Trophoblast cell (in vitro differentiated cells and primary cell): ENCODE data around the gene ABCA13.

Experiments
- DNase-seq, 2 donors: peaks; one replicate each; pipeline ENCODE4 v3.0.0-alpha.2; 2016
- H2AFZ ChIP-seq: 2 replicates; pipeline ENCODE4 v1.6.1; 2013; ENCODE audit warnings: low read length, moderate library complexity, mild to moderate bottlenecking; ENCODE audit not compliant: insufficient read depth, poor library complexity
- H2AK5ac ChIP-seq: 2 replicates; pipeline ENCODE4 v1.6.1; 2013; ENCODE audit warnings: mild to moderate bottlenecking, low read length
- H2BK120ac ChIP-seq: 2 replicates; pipeline ENCODE4 v1.6.1; 2013; ENCODE audit warnings: low read length, mild to moderate bottlenecking, moderate library complexity; ENCODE audit not compliant: insufficient read depth, poor library complexity
- H2BK12ac ChIP-seq: 2 replicates; pipeline ENCODE4 v1.6.1; 2013; ENCODE audit warnings: mild to moderate bottlenecking, low read length, moderate library complexity
- H2BK5ac ChIP-seq: 2 replicates; pipeline ENCODE4 v1.6.1; 2013; ENCODE audit warnings: low read length, low read depth, moderate library complexity, mild to moderate bottlenecking; ENCODE audit not compliant: poor library complexity
- H3K14ac ChIP-seq: 2 replicates; pipeline ENCODE4 v1.6.1; 2013; ENCODE audit warnings: mild to moderate bottlenecking, low read length
- H3K18ac ChIP-seq: 2 replicates; pipeline ENCODE4 v1.6.1; 2013; ENCODE audit warnings: mild to moderate bottlenecking, low read length
- H3K23ac ChIP-seq: 2 replicates; pipeline ENCODE4 v1.6.1; 2013; ENCODE audit warnings: low read length
- H3K27ac ChIP-seq: 2 replicates; pipeline ENCODE4 v1.5.1; 2013; ENCODE audit warnings: low read depth, mild to moderate bottlenecking, inconsistent platforms, low read length, moderate library complexity
- H3K27me3 ChIP-seq: 2 replicates; pipeline ENCODE4 v1.6.1; 2013; ENCODE audit warnings: inconsistent platforms, mild to moderate bottlenecking, low read length, moderate library complexity; ENCODE audit not compliant: insufficient read depth
- H3K36me3 ChIP-seq, 2 experiments: 1 replicate in 1 of 2; 2 replicates in 1 of 2; pipeline ENCODE4 v1.6.1; 2013; ENCODE audit warnings: low read length in 2 of 2, mild to moderate bottlenecking in 2 of 2, moderate library complexity in 1 of 2; ENCODE audit not compliant: insufficient read depth in 2 of 2, control insufficient read depth in 1 of 2
- H3K4ac ChIP-seq: 2 replicates; pipeline ENCODE4 v1.6.1; 2013; ENCODE audit warnings: low read depth, mild to moderate bottlenecking, low read length, moderate library complexity
- H3K4me1 ChIP-seq, 2 experiments: 1 replicate in 1 of 2; 2 replicates in 1 of 2; pipeline ENCODE4 v1.6.1; 2013; ENCODE audit warnings: low read length in 2 of 2, mild to moderate bottlenecking in 2 of 2, moderate library complexity in 1 of 2; ENCODE audit not compliant: insufficient read depth in 2 of 2, control insufficient read depth in 1 of 2
- H3K4me2 ChIP-seq: 2 replicates; pipeline ENCODE4 v1.6.1; 2013; ENCODE audit warnings: inconsistent platforms, mild to moderate bottlenecking, low read length, moderate library complexity
- H3K4me3 ChIP-seq: 2 replicates; pipeline ENCODE4 v1.5.1; 2013; ENCODE audit warnings: mild to moderate bottlenecking, low read depth, low read length, inconsistent platforms
- H3K79me1 ChIP-seq: one replicate; pipeline ENCODE4 v1.6.1; 2013; ENCODE audit warnings: low read length
- H3K79me2 ChIP-seq: 2 replicates; pipeline ENCODE4 v1.6.1; 2013; ENCODE audit warnings: low read length, mild to moderate bottlenecking; ENCODE audit not compliant: control insufficient read depth, insufficient read depth, poor library complexity
- H3K9ac ChIP-seq: 2 replicates; pipeline ENCODE4 v1.6.1; 2013; ENCODE audit warnings: mild to moderate bottlenecking, low read length
- H3K9me3 ChIP-seq: 2 replicates; pipeline ENCODE4 v1.6.1; 2013; ENCODE audit warnings: low read depth, mild to moderate bottlenecking, control low read depth, inconsistent platforms, low read length; ENCODE audit not compliant: insufficient read depth
- H4K12ac ChIP-seq: 2 replicates; pipeline ENCODE4 v1.6.1; 2013; ENCODE audit warnings: low read depth, mild to moderate bottlenecking, low read length, moderate library complexity
- H4K8ac ChIP-seq: 2 replicates; pipeline ENCODE4 v1.6.1; 2013; ENCODE audit warnings: low read depth, mild to moderate bottlenecking, low read length, moderate library complexity
- H4K91ac ChIP-seq: one replicate; pipeline ENCODE4 v1.6.1; 2013; ENCODE audit warnings: low read depth, mild to moderate bottlenecking, low read length, moderate library complexity
- WGBS: extraction: QIAGEN DNeasy Blood & Tissue Kit; methylation state at CpG from one replicate; pipeline ENCODE4 v1.1.7; 2013; ENCODE audit warnings: missing lambda C conversion rate; ENCODE audit not compliant: insufficient read length, insufficient coverage; ENCODE audit errors: extremely low coverage; 5-methylcytosine and 5-hydroxymethylcytosine counted together

The ABCA13 gene

DNA sequence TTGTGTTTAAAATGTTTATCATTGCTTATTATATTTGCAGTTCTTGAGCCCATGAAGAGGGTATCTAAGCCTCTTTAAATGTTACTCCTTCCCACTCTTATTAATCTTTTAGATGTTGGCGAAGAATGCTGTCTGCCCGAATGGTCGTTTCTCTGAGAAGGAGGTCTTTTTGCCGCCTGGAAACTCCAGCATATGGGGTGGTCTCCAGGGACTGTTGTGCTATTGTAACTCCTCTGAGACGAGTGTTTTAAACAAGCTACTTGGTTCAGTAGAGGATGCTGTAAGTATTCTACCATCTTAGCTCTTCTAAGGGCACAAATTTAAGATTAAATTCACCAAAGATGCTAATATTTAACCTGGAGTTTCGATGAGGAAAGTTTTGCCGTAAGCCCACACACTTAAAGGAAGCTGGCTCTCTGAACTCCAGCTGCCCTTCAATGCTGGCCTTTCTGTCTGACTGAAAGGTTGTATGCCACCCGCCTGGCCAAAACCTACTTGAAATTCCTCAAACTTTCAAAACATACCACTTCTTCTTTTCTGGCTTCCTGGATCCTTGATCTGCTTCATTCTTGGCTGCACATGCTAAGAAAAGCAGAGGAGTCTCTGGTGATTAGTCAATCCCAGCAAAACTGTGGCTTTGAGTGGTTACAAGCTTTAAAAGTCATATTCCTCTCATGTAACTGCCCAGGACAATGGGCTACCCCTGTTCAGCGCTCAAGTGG lies 74.7 kb downstream of the ABCA13 start:
- Histone ChIP-seq H2AK5ac (no peak overlapping the region), H3K79me1 (no peaks in the 10 kb centered on the region), H4K12ac (no peak overlapping the region), H3K27ac (no peak overlapping the region), H3K36me3 (no peaks in the 10 kb centered on the region), H4K8ac (no peak overlapping the region), H4K91ac (no peak overlapping the region), H3K4ac (no peak overlapping the region), H3K23ac (no peak overlapping the region), H2AFZ (no peak overlapping the region), H2BK5ac (no peak overlapping the region), H3K18ac (no peak overlapping the region), H2BK12ac (no peak overlapping the region), H2BK120ac (no peak overlapping the region), H3K4me2 (no peak overlapping the region), H3K14ac (no peak overlapping the region), H3K27me3 (no peaks in the 10 kb centered on the region), H3K4me1 (no peaks in the 10 kb centered on the region), H3K79me2 (no peaks in the 10 kb centered on the region), H3K9ac (no peak overlapping the region), H3K9me3 (no peaks in the 10 kb centered on the region), H3K4me3 (no peak overlapping the region)
- DNase-seq: no peak
- WGBS: no CpG with 5 or more reads among the region's 9 CpGs

GRCh38 chr7:48249166-48249565 lies 77.9 kb downstream of the ABCA13 start:
- Histone ChIP-seq H3K4me3 (no peak overlapping the region), H2BK12ac (no peak overlapping the region), H3K4me2 (no peak overlapping the region), H2AFZ (no peak overlapping the region), H4K91ac (no peak overlapping the region), H3K27me3 (no peaks in the 10 kb centered on the region), H3K79me1 (no peaks in the 10 kb centered on the region), H3K9ac (no peak overlapping the region), H3K36me3 (no peaks in the 10 kb centered on the region), H3K27ac (no peak overlapping the region), H3K14ac (no peak overlapping the region), H3K4ac (no peak overlapping the region), H3K9me3 (no peaks in the 10 kb centered on the region), H3K79me2 (no peaks in the 10 kb centered on the region), H3K4me1 (no peaks in the 10 kb centered on the region), H2BK5ac (no peak overlapping the region), H2AK5ac (no peak overlapping the region), H2BK120ac (no peak overlapping the region), H4K12ac (no peak overlapping the region), H4K8ac (no peak overlapping the region), H3K18ac (no peak overlapping the region), H3K23ac (no peak overlapping the region)
- no CpG with 5 or more reads among the region's 2 CpGs for WGBS
- no peak for DNase-seq

- Histone ChIP-seq H2BK12ac (no peak overlapping the region), H4K91ac (no peak overlapping the region), H2AK5ac (no peak overlapping the region), H3K23ac (no peak overlapping the region), H2AFZ (no peak overlapping the region), H4K8ac (no peak overlapping the region), H3K14ac (no peak overlapping the region), H3K9ac (no peak overlapping the region), H3K27me3 (no peaks in the 10 kb centered on the region), H3K27ac (no peak overlapping the region), H3K4ac (no peak overlapping the region), H3K4me3 (no peak overlapping the region), H2BK5ac (no peak overlapping the region), H3K79me2 (no peaks in the 10 kb centered on the region), H3K9me3 (no peaks in the 10 kb centered on the region), H3K4me1 (no peaks in the 10 kb centered on the region), H4K12ac (no peak overlapping the region), H3K36me3 (no peaks in the 10 kb centered on the region), H3K4me2 (no peak overlapping the region), H2BK120ac (no peak overlapping the region), H3K79me1 (no peaks in the 10 kb centered on the region), H3K18ac (no peak overlapping the region)
- no peak for DNase-seq
- no CpG with 5 or more reads among the region's 2 CpGs for WGBS
Measured at GRCh38 chr7:48250441-48250951, 79.2 kb downstream of the ABCA13 start.

- Histone ChIP-seq H3K27me3 (no peaks in the 10 kb centered on the region), H2AFZ (no peak overlapping the region), H3K36me3 (no peaks in the 10 kb centered on the region), H3K18ac (no peak overlapping the region), H3K4ac (no peak overlapping the region), H3K4me3 (no peak overlapping the region), H2AK5ac (no peak overlapping the region), H2BK120ac (no peak overlapping the region), H3K14ac (no peak overlapping the region), H3K27ac (no peak overlapping the region), H3K9ac (no peak overlapping the region), H2BK5ac (no peak overlapping the region), H2BK12ac (no peak overlapping the region), H3K4me1 (no peaks in the 10 kb centered on the region), H4K91ac (no peak overlapping the region), H3K9me3 (no peaks in the 10 kb centered on the region), H4K12ac (no peak overlapping the region), H3K79me2 (no peaks in the 10 kb centered on the region), H3K79me1 (no peaks in the 10 kb centered on the region), H3K23ac (no peak overlapping the region), H4K8ac (no peak overlapping the region), H3K4me2 (no peak overlapping the region)
- no peak for DNase-seq
- no CpG with 5 or more reads among the region's 4 CpGs for WGBS
Measured at GRCh38 chr7:48251766-48252165, 80.5 kb downstream of the ABCA13 start.
